Fibroblast of skin of right quadriceps (primary cell): ENCODE results near the gene CRELD1.

Experiments used
- DNase-seq: peaks from one replicate; pipeline ENCODE4 v3.0.0-alpha.2; 2013

CRELD1 gene

DNA sequence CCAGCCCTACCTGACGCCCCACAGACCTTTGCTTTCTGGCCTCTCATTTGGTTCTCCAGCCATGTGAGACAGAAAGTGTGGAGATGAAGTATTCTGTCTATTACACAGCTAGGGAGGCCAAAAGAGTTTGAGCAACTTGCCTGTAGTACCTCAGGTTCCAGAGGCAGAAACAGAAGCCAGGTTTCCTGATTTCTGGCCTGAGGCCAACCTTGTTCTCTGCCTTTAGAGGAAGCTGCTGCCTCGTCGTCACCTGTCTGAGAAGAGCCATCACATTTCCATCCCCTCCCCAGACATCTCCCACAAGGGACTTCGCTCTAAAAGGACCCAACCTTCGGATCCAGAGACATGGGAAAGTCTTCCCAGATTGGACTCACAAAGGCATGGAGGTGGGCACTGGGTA lies 27.2 kb upstream of the CRELD1 start:
- no peak for DNase-seq

DNA sequence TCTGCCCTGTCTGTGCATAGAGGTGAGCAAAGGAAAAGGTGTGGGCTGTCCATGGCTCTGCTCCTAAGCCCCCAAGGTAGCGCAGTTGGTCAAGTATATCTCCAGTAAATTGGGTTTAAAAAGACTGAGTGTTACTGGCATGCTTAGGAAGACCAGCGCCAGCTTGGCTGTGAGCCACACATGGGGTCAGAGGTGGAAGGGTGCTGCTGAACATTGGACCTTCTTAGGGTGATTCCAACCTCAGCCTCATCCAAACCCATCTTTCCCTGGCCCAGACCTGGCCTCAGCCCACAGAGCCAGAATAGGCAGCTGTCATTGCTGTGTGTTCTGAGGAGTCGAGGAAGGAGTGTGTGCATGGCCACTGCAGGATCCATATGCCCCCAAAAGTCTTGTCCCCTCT lies 25.3 kb upstream of the CRELD1 start:
- no peak for DNase-seq

GRCh38 chr3:9909221-9910013 lies 24.2 kb upstream of the CRELD1 start:
- no peak for DNase-seq

- no peak for DNase-seq
These were observed 21.8 kb upstream of the CRELD1 start for GRCh38 chr3:9911863-9912262.

DNA sequence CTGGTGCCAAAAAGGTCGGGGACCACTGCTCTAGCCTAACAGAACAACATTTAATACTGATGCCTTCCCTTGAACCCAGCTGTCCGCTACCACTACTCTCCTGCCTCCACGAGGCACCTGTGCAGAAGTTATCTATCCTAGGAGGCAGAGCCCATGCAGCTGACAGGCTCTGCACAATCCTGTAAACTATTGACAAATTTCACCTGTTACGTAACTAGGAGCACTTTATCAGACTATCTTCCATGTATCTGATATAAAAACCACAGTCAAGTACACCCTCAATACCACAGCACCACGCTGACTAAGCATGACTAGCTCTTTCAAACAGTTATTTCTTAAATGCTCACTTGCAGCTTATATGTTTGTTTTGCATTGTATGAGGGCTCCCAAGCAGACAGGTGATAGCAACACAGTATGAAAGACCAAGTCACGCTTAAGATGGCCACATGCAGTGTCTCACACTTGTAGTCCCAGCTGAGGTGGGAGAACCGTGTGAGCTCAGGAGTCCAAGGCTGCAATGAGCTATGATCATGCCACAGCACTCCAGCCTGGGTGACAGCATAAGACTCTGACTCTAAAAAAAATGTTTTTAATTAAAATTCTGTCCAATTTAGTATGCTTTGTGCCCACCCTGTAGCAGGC lies 21.2 kb upstream of the CRELD1 start:
- DNase-seq = no peak

GRCh38 chr3:9913601-9914000 lies 20.0 kb upstream of the CRELD1 start:
- no peak for DNase-seq

- DNase-seq = no peak
These were observed 19.6 kb upstream of the CRELD1 start for GRCh38 chr3:9914011-9914410.

DNA sequence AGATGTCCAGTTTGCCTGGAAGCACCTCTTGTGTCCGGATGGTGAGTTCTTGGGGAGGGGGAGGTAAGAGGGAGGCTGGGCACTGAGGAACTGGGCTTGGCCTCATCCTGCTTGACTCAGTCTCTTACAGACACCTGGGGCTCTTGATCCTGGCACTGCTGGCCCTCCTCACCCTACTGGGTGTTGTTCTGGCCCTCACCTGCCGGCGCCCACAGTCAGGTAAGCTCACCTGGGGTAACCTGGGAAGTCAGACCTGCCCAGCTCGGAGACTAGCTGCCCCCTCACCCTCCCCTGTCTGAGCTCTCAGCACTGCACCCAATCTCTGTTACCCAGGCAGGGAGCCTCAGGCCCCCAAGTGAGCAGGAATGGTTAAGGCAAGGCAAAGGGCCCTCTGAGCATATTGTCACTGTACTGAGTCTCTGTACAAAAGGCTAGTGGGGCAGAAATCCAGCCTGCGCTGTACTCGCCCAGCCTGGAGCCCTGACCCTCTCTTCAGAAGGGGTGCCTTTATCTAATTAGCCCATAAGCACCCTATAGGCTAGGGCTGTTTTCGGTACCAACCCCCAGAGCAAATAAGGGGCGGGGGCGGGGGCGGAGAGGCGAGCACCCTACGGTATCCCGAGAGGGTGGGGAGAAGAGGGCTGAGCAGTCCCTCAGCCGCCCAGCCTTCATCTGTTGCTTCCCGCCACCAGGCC lies 18.9 kb upstream of the CRELD1 start:
- no peak for DNase-seq

DNA sequence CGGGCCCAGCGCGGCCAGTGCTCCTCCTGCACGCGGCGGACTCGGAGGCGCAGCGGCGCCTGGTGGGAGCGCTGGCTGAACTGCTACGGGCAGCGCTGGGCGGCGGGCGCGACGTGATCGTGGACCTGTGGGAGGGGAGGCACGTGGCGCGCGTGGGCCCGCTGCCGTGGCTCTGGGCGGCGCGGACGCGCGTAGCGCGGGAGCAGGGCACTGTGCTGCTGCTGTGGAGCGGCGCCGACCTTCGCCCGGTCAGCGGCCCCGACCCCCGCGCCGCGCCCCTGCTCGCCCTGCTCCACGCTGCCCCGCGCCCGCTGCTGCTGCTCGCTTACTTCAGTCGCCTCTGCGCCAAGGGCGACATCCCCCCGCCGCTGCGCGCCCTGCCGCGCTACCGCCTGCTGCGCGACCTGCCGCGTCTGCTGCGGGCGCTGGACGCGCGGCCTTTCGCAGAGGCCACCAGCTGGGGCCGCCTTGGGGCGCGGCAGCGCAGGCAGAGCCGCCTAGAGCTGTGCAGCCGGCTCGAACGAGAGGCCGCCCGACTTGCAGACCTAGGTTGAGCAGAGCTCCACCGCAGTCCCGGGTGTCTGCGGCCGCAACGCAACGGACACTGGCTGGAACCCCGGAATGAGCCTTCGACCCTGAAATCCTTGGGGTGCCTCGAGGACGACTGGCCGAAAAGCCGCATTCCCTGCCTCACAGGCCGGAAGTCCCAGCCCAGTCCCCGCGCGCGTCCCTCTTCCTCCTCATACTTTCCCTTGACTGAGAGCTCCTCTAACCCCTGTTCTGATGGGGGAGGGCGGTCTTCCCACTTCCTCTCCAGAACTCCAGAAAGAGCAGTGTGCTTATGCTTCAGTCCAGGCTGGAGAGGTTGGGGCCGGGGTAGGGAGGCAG lies 18.1 kb upstream of the CRELD1 start:
- peak; percentile 71 for DNase-seq

DNA sequence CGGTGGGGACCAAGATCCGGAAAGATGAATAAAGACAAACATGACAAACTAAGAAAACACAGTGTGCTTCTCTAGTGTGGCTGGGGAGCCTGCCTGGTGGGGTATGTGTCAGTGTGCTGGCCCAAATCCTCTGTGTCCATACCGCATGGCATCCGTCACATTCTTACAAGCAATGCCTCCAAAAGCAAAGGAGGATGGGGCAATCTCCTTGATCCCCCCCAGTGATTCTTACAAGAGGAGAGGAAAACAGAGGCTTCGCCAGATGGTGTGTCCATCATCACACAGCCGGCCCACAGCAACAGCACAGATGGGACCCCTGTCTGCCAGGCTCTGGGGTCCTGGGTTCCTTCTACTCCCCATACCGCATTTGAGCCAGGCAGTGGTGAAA lies 17.3 kb upstream of the CRELD1 start:
- DNase-seq = no peak

DNA sequence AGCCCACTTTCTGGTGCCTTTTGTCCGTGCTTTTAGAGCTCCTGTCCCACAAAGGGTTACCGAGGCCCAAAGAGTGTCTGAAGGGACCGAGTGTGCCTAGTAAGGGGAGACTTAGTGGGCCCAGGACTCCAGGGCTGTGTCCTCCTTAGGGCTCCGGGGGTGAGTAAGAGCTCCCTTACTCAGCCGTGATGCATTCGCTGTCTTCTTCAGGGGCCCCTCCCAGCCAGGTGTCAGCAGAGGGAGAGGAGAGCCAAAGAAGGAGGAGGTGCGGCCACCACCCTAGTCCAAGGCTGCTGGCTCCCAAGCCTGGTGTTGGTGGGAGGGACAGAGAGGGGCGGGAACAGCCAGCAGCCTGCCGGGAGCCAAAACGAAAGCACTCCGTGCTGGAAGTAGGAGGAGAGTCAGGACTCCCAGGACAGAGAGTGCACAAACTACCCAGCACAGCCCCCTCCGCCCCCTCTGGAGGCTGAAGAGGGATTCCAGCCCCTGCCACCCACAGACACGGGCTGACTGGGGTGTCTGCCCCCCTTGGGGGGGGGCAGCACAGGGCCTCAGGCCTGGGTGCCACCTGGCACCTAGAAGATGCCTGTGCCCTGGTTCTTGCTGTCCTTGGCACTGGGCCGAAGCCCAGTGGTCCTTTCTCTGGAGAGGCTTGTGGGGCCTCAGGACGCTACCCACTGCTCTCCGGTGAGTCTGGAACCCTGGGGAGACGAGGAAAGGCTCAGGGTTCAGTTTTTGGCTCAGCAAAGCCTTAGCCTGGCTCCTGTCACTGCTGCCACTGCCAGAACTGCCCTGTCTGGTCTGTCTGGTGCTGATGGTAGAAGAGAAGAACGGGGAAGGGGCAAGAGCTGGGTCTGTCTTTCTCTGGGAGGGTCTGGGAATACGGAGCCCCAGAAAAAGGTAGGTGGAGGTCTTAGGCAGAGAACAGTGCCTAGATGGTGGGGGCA lies 16.6 kb upstream of the CRELD1 start, which contains the start of gene IL17RC:
IL17RC (plus strand) TSS at position 365 of the 947 bp plus-strand sequence; CDS start at position 583, 218 bp downstream.
- peak; percentile 86 for DNase-seq

GRCh38 chr3:9917820-9918219 lies 15.8 kb upstream of the CRELD1 start:
- DNase-seq = no peak

GRCh38 chr3:9918261-9919038 lies 15.2 kb upstream of the CRELD1 start:
- DNase-seq = no peak

DNA sequence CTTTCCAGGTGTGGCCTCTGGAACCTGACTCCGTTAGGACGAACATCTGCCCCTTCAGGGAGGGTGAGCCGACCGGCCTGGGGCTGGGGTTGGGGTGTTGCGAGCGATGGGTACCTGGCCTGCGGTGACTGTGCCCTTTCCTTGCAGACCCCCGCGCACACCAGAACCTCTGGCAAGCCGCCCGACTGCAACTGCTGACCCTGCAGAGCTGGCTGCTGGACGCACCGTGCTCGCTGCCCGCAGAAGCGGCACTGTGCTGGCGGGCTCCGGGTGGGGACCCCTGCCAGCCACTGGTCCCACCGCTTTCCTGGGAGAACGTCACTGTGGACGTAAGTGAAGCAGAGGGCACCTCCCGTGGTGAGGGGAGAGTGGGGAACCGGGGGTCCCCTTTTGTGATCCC lies 5.5 kb upstream of the CRELD1 start:
- DNase-seq = no peak

DNA sequence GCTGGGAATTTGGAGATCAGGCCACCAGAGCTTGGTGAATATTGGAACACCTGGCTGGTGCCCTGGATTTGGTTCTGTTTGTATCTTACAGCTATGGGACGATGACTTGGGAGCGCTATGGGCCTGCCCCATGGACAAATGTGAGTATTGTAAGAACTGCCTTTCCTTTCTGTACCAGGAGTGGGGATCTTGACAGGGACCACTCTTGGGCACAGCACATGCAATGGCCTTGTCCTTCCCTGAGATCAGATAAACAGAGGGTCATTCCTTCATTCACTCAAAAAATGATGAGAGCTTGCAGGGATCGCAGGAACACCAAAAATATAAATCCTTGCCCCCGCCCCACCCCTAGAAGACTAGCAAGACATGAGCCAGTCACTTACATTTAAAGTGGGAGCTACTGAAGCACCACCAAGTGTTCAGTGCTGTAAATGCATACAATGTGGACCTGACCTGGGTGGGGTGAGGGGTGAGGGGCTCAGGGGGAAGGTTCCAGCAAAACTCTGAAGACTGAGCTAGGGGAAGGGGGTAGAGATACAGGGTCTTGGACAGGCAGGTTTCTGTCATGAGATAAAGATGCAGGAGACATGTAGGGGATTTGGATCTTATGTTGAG lies 2.7 kb upstream of the CRELD1 start:
- DNase-seq = no peak

GRCh38 chr3:9932535-9932842 lies 1.1 kb upstream of the CRELD1 start:
- no peak for DNase-seq

DNA sequence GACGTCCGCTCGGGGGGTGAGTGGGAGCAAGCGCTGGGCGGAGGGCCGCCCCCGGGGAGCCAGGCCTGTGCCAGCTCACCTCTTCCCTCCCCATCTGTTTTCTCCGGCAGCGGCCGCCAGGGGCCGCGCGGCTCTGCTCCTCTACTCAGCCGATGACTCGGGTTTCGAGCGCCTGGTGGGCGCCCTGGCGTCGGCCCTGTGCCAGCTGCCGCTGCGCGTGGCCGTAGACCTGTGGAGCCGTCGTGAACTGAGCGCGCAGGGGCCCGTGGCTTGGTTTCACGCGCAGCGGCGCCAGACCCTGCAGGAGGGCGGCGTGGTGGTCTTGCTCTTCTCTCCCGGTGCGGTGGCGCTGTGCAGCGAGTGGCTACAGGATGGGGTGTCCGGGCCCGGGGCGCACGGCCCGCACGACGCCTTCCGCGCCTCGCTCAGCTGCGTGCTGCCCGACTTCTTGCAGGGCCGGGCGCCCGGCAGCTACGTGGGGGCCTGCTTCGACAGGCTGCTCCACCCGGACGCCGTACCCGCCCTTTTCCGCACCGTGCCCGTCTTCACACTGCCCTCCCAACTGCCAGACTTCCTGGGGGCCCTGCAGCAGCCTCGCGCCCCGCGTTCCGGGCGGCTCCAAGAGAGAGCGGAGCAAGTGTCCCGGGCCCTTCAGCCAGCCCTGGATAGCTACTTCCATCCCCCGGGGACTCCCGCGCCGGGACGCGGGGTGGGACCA lies 632 bp upstream of the CRELD1 start:
- DNase-seq = peak; percentile 71

GRCh38 chr3:9934235-9934621 lies 594 bp downstream of the CRELD1 start:
- DNase-seq = no peak

DNA sequence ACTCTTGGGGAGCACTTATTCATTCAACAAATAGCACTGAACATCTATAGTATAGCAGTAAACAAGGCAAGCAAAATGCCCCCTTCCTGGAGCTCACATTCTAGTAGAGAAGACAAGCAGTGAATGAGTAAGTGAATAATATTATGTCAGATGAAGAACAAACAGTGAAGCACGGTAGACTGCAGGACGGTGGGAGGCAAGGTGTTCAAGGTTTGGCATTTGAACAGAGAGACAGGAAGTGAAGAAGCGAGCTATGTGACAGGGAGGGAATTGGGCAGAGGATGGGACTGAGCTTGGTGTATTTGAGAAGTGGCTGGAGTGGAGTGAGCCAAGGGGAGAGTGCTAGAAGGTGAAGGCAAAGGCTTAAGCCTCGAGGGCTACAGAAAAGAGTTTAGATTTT lies 1.4 kb downstream of the CRELD1 start:
- no peak for DNase-seq

DNA sequence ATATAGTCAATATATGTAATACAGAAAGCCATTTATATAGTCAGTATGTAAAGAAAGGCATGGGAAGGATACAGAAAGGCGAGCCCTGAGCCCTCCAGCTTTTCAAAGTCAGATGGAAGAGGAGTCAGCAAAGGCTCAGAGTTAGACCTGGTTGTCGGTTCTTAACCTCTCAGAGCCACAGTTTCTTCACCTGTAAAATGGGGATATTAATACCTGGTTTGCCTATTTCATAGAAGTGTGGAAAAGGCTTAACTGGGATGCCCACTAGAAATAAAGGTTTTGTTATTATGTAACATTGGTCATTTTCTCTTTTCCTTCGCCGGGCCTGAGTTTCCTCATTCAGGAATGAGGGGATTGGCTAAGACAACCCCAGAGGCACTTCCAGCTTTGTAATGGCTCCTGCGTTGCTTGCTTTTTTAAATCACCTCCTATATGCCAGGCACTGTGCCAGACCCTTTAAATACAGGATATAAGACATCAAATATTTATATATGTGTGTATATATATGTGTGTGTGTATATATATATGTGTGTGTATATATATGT lies 2.4 kb downstream of the CRELD1 start:
- no peak for DNase-seq
